HFF-Myc (cell line): Measurements from ENCODE around the gene MMP10.

ENCODE experiments used
- DNase-seq: peaks from one replicate; pipeline ENCODE4 v3.0.0-alpha.2; 2011; ENCODE audit warnings: low read depth; ENCODE audit errors: extremely low read depth
- H3K4me3 ChIP-seq: replicated peaks from 2 replicates; pipeline ENCODE4 v1.5.1; 2011; ENCODE audit warnings: low read depth, mild to moderate bottlenecking, control low read depth, low read length
- TF ChIP-seq, protein P1 (sequence below): IDR thresholded peaks from 2 replicates; pipeline ENCODE4 v1.5.1; 2012; ENCODE audit warnings: mild to moderate bottlenecking, low read depth, low read length, control low read depth; ENCODE audit errors: missing control alignments

The MMP10 gene

DNA sequence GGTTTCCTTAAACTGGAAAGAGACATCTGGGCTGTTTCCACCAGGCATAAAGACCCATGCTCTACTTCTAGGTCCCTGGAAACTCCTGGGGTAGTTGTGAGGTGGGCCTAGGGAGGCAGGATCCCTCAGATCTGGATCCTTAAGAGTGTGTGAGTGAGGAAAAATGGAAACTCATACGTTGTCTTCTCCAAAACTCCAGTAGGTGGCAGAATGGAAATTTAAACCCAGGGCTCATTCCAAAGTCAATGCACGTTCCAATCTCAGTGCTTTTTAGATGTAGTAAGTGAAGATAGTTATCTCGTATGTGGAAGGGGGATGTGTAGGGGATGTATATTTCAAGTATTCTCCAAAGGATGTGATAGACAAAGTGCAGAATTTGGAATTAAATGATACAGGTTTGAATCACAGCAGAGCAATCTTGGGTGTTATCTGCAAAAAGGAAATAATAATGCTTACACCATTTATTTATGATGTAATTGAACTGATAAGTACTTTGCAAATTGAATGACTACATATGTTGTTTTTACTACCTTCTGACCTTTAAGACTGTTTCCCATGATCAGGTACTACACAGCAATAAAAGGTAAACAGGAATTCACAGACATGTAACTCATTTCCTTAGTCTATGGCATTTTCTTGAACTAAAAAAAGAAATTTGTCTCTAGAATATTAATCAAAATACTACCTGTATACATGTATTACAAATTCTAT, 30.7 kb upstream of the MMP10 start:
- peak; percentile 31 for DNase-seq
- H3K4me3 ChIP-seq, result no peak overlapping the region
- TF ChIP-seq, protein P1, sequence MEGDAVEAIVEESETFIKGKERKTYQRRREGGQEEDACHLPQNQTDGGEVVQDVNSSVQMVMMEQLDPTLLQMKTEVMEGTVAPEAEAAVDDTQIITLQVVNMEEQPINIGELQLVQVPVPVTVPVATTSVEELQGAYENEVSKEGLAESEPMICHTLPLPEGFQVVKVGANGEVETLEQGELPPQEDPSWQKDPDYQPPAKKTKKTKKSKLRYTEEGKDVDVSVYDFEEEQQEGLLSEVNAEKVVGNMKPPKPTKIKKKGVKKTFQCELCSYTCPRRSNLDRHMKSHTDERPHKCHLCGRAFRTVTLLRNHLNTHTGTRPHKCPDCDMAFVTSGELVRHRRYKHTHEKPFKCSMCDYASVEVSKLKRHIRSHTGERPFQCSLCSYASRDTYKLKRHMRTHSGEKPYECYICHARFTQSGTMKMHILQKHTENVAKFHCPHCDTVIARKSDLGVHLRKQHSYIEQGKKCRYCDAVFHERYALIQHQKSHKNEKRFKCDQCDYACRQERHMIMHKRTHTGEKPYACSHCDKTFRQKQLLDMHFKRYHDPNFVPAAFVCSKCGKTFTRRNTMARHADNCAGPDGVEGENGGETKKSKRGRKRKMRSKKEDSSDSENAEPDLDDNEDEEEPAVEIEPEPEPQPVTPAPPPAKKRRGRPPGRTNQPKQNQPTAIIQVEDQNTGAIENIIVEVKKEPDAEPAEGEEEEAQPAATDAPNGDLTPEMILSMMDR, result peak; percentile 56

DNA sequence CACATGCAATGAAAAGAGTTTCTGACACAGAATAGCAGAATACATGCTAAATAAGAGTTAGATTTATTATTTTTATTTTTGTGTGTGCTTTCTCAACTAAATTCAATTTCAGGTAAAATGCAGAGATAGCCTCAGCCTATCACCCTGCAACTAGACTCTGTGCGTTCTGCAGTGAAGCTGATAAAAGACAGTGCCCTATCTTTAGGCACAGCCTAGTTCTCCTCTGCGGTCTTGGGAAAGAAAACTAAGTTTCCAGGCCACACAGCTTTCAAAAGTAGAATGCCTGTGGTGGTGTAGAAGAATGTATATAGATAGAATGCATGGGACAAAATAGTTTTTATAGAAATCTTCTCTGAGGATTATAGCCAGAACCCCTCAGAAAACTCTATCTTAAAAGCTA, 29.5 kb upstream of the MMP10 start:
- TF ChIP-seq, protein P1, result no peak
- H3K4me3 ChIP-seq, result no peak overlapping the region
- no peak for DNase-seq

DNA sequence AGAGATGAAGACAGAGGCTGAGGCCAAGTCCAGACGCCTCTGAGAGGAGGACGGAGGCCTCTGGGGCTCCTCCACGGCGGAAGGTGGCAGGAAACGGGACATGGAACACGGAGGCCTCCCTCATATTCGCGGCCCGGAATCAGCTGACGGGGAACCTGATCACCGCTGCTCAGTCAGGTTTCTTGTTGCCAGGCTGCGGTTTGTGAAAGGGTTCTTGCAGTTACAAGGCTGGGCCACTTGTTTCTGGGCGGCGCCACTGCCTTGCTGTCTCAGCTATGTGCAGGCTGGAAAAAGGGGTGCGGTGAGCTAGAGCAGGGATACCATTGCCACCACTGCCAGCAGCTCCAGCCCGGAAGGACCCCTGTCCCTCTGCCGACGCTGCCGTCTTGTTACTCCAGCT, 27.5 kb upstream of the MMP10 start:
- no peak for DNase-seq
- TF ChIP-seq, protein P1, result no peak

GRCh38 chr11:102806296-102806695, 25.9 kb upstream of the MMP10 start:
- no peak overlapping the region for H3K4me3 ChIP-seq
- TF ChIP-seq, protein P1, result no peak
- no peak for DNase-seq

More for the DNA sequence above, 27.5 kb upstream of the MMP10 start:
- H3K4me3 ChIP-seq, result no peak overlapping the region

- TF ChIP-seq, protein P1, result no peak
- DNase-seq, result peak; percentile 72
- no peak overlapping the region for H3K4me3 ChIP-seq
Observed at GRCh38 chr11:102802341-102802740, 21.9 kb upstream of the MMP10 start.

GRCh38 chr11:102800767-102801166, 20.3 kb upstream of the MMP10 start:
- H3K4me3 ChIP-seq, result no peak overlapping the region
- DNase-seq, result no peak
- TF ChIP-seq, protein P1, result no peak
